HFF-Myc (cell line): ENCODE results near the gene SOX5.

Experiments used
- DNase-seq: peaks from one replicate; pipeline ENCODE4 v3.0.0-alpha.2; 2011; ENCODE audit warnings: low read depth; ENCODE audit errors: extremely low read depth
- H3K4me3 ChIP-seq: replicated peaks from 2 replicates; pipeline ENCODE4 v1.5.1; 2011; ENCODE audit warnings: low read depth, mild to moderate bottlenecking, control low read depth, low read length
- CTCF ChIP-seq: IDR thresholded peaks from 2 replicates; pipeline ENCODE4 v1.5.1; 2012; ENCODE audit warnings: mild to moderate bottlenecking, low read depth, low read length, control low read depth; ENCODE audit errors: missing control alignments

The SOX5 gene

GRCh38 chr12:23694920-23695319, 254.6 kb downstream of the SOX5 start:
- no peak overlapping the region for H3K4me3 ChIP-seq
- DNase-seq, result no peak
- no peak for TF ChIP-seq CTCF

- no peak for TF ChIP-seq CTCF
- DNase-seq, result no peak
- no peak overlapping the region for H3K4me3 ChIP-seq
Observed at GRCh38 chr12:23694307-23694706, 255.2 kb downstream of the SOX5 start.

GRCh38 chr12:23687947-23688346, 261.5 kb downstream of the SOX5 start:
- TF ChIP-seq CTCF, result no peak
- no peak for DNase-seq
- no peak overlapping the region for H3K4me3 ChIP-seq

- no peak overlapping the region for H3K4me3 ChIP-seq
- no peak for DNase-seq
- no peak for TF ChIP-seq CTCF
Observed at GRCh38 chr12:23686095-23686494, 263.4 kb downstream of the SOX5 start.

- H3K4me3 ChIP-seq, result no peak overlapping the region
- no peak for TF ChIP-seq CTCF
- DNase-seq, result no peak
Observed at GRCh38 chr12:23684121-23684520, 265.3 kb downstream of the SOX5 start.

GRCh38 chr12:23681237-23681636, 268.2 kb downstream of the SOX5 start:
- H3K4me3 ChIP-seq, result no peak overlapping the region
- TF ChIP-seq CTCF, result no peak
- DNase-seq, result no peak

GRCh38 chr12:23674064-23674463, 275.4 kb downstream of the SOX5 start:
- no peak overlapping the region for H3K4me3 ChIP-seq
- TF ChIP-seq CTCF, result no peak
- DNase-seq, result no peak
